Tibial nerve (tissue), 3 donors: ENCODE results near the gene ARSG.

ENCODE experiments used
- POLR2A ChIP-seq, 2 donors: fragments of 450-650 bp; IDR thresholded peaks; one replicate each; pipeline ENCODE4 v1.6.1; 2017; ENCODE audit warnings: antibody characterized with exemption in 2 of 2, mild to moderate bottlenecking in 2 of 2, moderate library complexity in 2 of 2
- TF ChIP-seq, protein P1 (sequence below), 5 experiments: fragments of 200-600 bp in 3 of 5; fragments of 450-650 bp in 2 of 5; sonication (generic) in 3 of 5; IDR thresholded peaks; one replicate each; pipeline ENCODE4 v1.5.1; 2016 to 2019; ENCODE audit warnings: antibody characterized with exemption in 5 of 5, mild to moderate bottlenecking in 3 of 5, moderate library complexity in 2 of 5

DNA sequence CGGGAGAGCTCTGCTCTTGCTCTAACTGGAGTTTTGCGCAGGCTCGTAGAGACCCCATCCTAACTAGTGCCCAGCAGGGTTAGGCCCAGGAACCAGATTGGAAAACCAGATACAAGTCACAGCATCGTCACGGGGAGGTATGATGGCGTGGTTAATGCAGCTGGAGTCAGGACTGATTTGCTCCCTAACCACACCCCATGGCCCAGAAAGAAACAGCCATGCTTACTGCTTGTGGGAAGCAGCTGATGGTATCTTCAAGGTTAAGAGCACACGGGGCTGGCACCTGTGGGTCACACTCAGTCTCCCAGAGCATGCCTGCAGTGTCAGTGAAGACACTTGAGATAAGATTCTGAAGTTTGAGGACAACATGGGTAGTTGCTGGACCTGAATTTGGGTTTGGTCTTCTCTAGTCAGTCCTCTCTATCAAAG, 105.8 kb downstream of the ARSG start:
- TF ChIP-seq, protein P1, sequence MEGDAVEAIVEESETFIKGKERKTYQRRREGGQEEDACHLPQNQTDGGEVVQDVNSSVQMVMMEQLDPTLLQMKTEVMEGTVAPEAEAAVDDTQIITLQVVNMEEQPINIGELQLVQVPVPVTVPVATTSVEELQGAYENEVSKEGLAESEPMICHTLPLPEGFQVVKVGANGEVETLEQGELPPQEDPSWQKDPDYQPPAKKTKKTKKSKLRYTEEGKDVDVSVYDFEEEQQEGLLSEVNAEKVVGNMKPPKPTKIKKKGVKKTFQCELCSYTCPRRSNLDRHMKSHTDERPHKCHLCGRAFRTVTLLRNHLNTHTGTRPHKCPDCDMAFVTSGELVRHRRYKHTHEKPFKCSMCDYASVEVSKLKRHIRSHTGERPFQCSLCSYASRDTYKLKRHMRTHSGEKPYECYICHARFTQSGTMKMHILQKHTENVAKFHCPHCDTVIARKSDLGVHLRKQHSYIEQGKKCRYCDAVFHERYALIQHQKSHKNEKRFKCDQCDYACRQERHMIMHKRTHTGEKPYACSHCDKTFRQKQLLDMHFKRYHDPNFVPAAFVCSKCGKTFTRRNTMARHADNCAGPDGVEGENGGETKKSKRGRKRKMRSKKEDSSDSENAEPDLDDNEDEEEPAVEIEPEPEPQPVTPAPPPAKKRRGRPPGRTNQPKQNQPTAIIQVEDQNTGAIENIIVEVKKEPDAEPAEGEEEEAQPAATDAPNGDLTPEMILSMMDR (IDR thresholded peaks at IDR 0.05), result no peak
- no peak for TF ChIP-seq POLR2A (IDR thresholded peaks at IDR 0.05)
